ENCODE results near the gene ZNF827.

DNA sequence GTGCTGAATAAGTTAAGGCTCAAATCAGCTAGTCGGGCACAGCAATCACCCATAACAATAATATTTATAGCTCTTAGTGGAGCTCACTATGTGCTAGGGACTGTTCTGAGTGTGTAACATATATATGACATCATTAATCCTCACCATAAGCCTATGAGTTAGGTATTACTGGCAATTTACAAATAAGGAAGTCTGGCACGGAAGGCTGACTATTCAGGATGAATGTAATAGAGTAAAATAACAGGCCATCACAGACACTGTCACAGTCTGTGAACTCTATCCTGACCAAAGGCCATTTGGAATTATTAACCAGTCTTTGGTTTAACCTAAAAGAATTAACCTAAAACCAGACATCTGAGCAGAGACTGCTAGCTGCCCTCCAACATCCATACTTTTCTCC, 139.4 kb downstream of the ZNF827 start:
- TF ChIP-seq ZNF785 (tag by site-specific recombination; IDR thresholded peaks at IDR 0.05) (no peak), ZNF23 (tag by site-specific recombination; IDR thresholded peaks at IDR 0.05; ENCODE audit: borderline replicate concordance) (no peak), ZBTB17 (tag by site-specific recombination; IDR thresholded peaks at IDR 0.05) (no peak), MZF1 (tag by site-specific recombination; IDR thresholded peaks at IDR 0.05; ENCODE audit: borderline replicate concordance) (no peak), CTCF (tag by site-specific recombination; IDR thresholded peaks at IDR 0.05) (no peak), ZNF266 (tag by site-specific recombination; IDR thresholded peaks at IDR 0.05; ENCODE audit: low read depth) (no peak), ZNF747 (tag by site-specific recombination; IDR thresholded peaks at IDR 0.05) (no peak)

Data from HEK293 (cell line).